ENCODE results near the gene SRSF8. TPM values are rescaled to one million over a fixed set of nuclear protein-coding genes. Genes with fewer than 3 reads are reported as not detected.

The SRSF8 gene
- total and polyA plus RNA-seq, 9 of the 15 experiments (the other 6 are each of a cell fraction or from before 2014, with no cell fraction given): 18.0 to 53.4 (median 27.9) TPM

DNA sequence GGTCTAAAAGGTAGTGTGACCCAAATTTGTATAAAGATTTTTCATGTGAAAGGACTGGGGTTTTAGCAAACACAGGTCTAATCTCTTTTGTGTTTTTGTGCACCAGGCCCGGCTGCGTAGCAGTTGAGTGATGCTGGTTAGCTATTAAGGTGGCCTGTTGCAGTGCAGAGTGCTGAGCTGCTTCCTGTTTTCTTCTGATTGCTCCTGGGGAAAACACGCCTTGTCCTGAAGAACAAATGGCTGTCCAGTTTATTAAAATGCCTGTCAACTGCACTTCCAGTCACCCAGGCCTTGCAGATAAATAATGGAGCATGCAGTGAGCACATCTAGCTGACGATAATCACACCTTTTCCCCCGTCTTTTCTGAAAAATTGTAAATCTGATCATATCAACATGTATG is 1.8 kb downstream of the SRSF8 start (continued):
- TF ChIP-seq MNT (conservative IDR thresholded peaks at IDR 0.05) (peak; percentile 92 to 94), MTA3 (IDR thresholded peaks at IDR 0.05; ENCODE audit: borderline replicate concordance) (peak; percentile 71), ZNF398 (CRISPR knock-in tag; IDR thresholded peaks at IDR 0.05) (no peak), HDAC3 (IDR thresholded peaks at IDR 0.05; ENCODE audit: borderline replicate concordance, partially characterized antibody) (no peak), RFX1 (IDR thresholded peaks at IDR 0.05) (peak; percentile 41; the same call in 1 of the 2 replicates), HOXB6 (CRISPR knock-in tag; IDR thresholded peaks at IDR 0.05; ENCODE audit: borderline replicate concordance) (no peak), SMAD4 (CRISPR knock-in tag; conservative IDR thresholded peaks at IDR 0.05) (no peak), CTBP1 (IDR thresholded peaks at IDR 0.05; ENCODE audit: borderline replicate concordance) (peak; percentile 56; the same call in 1 of the 2 replicates), CREB1 (IDR thresholded peaks at IDR 0.05) (peak; percentile 33; the same call in 1 of the 2 replicates), CREB1 (CRISPR knock-in tag; IDR thresholded peaks at IDR 0.05) (0 out of 2 replicates have a peak, but pooled peaks have one; percentile 11), SIN3B (IDR thresholded peaks at IDR 0.05; ENCODE audit: low read depth) (no peak), BHLHE40 (IDR thresholded peaks at IDR 0.05; ENCODE audit: low read length) (peak; percentile 43; the same call in 1 of the 2 replicates), ATF2 (CRISPR knock-in tag; IDR thresholded peaks at IDR 0.05) (no peak), EP400 (IDR thresholded peaks at IDR 0.05) (peak; percentile 67), MEIS2 (IDR thresholded peaks at IDR 0.05; ENCODE audit: partially characterized antibody) (peak; percentile 90), KAT8 (IDR thresholded peaks at IDR 0.05; ENCODE audit: low read depth) (no peak), MYNN (IDR thresholded peaks at IDR 0.05) (no peak), MYNN (CRISPR knock-in tag; IDR thresholded peaks at IDR 0.05) (no peak)
- TF ChIP-seq, protein P1, sequence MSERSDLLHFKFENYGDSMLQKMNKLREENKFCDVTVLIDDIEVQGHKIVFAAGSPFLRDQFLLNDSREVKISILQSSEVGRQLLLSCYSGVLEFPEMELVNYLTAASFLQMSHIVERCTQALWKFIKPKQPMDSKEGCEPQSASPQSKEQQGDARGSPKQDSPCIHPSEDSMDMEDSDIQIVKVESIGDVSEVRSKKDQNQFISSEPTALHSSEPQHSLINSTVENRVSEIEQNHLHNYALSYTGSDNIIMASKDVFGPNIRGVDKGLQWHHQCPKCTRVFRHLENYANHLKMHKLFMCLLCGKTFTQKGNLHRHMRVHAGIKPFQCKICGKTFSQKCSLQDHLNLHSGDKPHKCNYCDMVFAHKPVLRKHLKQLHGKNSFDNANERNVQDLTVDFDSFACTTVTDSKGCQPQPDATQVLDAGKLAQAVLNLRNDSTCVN (CRISPR knock-in tag; IDR thresholded peaks at IDR 0.05): no peak
- TF ChIP-seq, protein P2, sequence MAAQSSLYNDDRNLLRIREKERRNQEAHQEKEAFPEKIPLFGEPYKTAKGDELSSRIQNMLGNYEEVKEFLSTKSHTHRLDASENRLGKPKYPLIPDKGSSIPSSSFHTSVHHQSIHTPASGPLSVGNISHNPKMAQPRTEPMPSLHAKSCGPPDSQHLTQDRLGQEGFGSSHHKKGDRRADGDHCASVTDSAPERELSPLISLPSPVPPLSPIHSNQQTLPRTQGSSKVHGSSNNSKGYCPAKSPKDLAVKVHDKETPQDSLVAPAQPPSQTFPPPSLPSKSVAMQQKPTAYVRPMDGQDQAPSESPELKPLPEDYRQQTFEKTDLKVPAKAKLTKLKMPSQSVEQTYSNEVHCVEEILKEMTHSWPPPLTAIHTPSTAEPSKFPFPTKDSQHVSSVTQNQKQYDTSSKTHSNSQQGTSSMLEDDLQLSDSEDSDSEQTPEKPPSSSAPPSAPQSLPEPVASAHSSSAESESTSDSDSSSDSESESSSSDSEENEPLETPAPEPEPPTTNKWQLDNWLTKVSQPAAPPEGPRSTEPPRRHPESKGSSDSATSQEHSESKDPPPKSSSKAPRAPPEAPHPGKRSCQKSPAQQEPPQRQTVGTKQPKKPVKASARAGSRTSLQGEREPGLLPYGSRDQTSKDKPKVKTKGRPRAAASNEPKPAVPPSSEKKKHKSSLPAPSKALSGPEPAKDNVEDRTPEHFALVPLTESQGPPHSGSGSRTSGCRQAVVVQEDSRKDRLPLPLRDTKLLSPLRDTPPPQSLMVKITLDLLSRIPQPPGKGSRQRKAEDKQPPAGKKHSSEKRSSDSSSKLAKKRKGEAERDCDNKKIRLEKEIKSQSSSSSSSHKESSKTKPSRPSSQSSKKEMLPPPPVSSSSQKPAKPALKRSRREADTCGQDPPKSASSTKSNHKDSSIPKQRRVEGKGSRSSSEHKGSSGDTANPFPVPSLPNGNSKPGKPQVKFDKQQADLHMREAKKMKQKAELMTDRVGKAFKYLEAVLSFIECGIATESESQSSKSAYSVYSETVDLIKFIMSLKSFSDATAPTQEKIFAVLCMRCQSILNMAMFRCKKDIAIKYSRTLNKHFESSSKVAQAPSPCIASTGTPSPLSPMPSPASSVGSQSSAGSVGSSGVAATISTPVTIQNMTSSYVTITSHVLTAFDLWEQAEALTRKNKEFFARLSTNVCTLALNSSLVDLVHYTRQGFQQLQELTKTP (IDR thresholded peaks at IDR 0.05; ENCODE audit: low read depth in 1 of 2, partially characterized antibody in 2 of 2): peak in 1 of 2 experiments; percentile 74
